ENCODE measurements around the gene DPPA3. TPM values are rescaled to one million over a fixed set of nuclear protein-coding genes. Genes with fewer than 3 reads are reported as not detected.
"Not testable (repeated sequence)": the region's sequence is repeated elsewhere in the genome, so short reads cannot be mapped to it uniquely, and the experiment has no call there.

DPPA3 gene
- total RNA-seq, 1 donor from 2014 or later = not detected

GRCh38 chr12:7712841-7713442 is 1.7 kb downstream of the DPPA3 start:
- no peaks in the 10 kb centered on the region for H3K36me3 ChIP-seq (ENCODE audit: control insufficient read depth, insufficient read depth, low read length)
- no peak for DNase-seq (ENCODE audit: low read depth)
- no peaks in the 10 kb centered on the region for H3K27me3 ChIP-seq (ENCODE audit: control insufficient read depth, insufficient read depth, low read length)
- TF ChIP-seq, protein P1, sequence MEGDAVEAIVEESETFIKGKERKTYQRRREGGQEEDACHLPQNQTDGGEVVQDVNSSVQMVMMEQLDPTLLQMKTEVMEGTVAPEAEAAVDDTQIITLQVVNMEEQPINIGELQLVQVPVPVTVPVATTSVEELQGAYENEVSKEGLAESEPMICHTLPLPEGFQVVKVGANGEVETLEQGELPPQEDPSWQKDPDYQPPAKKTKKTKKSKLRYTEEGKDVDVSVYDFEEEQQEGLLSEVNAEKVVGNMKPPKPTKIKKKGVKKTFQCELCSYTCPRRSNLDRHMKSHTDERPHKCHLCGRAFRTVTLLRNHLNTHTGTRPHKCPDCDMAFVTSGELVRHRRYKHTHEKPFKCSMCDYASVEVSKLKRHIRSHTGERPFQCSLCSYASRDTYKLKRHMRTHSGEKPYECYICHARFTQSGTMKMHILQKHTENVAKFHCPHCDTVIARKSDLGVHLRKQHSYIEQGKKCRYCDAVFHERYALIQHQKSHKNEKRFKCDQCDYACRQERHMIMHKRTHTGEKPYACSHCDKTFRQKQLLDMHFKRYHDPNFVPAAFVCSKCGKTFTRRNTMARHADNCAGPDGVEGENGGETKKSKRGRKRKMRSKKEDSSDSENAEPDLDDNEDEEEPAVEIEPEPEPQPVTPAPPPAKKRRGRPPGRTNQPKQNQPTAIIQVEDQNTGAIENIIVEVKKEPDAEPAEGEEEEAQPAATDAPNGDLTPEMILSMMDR (IDR thresholded peaks at IDR 0.05; ENCODE audit: insufficient read depth, low read length, poor library complexity, severe bottlenecking) = no peak
- no peak overlapping the region for H3K4me3 ChIP-seq (ENCODE audit: low read depth, low read length)

DNA sequence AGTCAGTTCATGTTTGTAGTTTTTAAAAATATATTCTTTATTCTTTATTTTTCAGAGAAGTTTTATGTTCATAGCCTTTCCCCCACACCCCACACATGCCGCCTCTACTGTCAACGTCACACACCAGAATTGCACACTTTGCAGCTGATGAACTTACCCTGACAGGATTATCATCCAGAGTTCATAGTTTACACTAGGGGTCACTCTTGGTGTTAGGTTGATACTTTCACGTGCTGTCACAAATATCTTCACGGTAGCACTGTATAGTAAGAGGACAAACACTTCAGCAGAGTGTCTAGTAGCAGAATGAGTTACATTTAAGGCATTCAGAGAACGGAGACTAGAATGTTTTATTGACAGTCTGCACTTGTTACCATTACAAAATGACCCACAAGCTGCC is 5.1 kb downstream of the DPPA3 start:
- TF ChIP-seq, protein P1 (IDR thresholded peaks at IDR 0.05; ENCODE audit: insufficient read depth, low read length, poor library complexity, severe bottlenecking) = no peak
- DNase-seq (ENCODE audit: low read depth) = no peak
- Histone ChIP-seq H3K36me3 (ENCODE audit: control insufficient read depth, insufficient read depth, low read length) (no peaks in the 10 kb centered on the region), H3K4me3 (ENCODE audit: low read depth, low read length) (no peak overlapping the region), H3K27me3 (ENCODE audit: control insufficient read depth, insufficient read depth, low read length) (no peaks in the 10 kb centered on the region)

- TF ChIP-seq, protein P1 (IDR thresholded peaks at IDR 0.05; ENCODE audit: insufficient read depth, low read length, poor library complexity, severe bottlenecking) = no peak
- no peaks in the 10 kb centered on the region for H3K36me3 ChIP-seq (ENCODE audit: control insufficient read depth, insufficient read depth, low read length)
- no peaks in the 10 kb centered on the region for H3K27me3 ChIP-seq (ENCODE audit: control insufficient read depth, insufficient read depth, low read length)
- no peak for DNase-seq (ENCODE audit: low read depth)
- H3K4me3 ChIP-seq (ENCODE audit: low read depth, low read length) = no peak overlapping the region
Observed at GRCh38 chr12:7719946-7720730, 8.9 kb downstream of the DPPA3 start.

DNA sequence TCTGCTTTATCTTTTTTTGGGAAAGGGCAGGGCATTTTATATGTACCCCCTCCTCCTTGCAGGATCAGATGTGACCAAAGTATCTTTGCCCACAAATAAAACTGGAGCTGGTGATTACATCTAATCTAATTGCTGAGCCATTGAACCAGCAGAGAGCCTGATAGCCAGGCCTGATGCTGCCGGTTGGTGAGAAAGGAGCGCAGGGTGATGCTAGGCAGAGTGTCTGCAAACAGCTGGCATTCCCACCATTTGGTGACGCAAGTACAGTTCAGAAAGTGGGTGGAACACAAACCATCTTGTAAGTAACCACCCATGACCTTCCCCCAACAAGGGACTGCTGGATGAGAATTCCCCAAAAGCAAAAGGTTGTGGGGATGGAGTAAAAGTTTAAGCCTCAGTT is 12.7 kb downstream of the DPPA3 start:
- Histone ChIP-seq H3K27me3 (ENCODE audit: control insufficient read depth, insufficient read depth, low read length) (no peaks in the 10 kb centered on the region), H3K4me3 (ENCODE audit: low read depth, low read length) (no peak overlapping the region), H3K36me3 (ENCODE audit: control insufficient read depth, insufficient read depth, low read length) (no peaks in the 10 kb centered on the region)
- no peak for DNase-seq (ENCODE audit: low read depth)
- TF ChIP-seq, protein P1 (IDR thresholded peaks at IDR 0.05; ENCODE audit: insufficient read depth, low read length, poor library complexity, severe bottlenecking) = no peak

DNA sequence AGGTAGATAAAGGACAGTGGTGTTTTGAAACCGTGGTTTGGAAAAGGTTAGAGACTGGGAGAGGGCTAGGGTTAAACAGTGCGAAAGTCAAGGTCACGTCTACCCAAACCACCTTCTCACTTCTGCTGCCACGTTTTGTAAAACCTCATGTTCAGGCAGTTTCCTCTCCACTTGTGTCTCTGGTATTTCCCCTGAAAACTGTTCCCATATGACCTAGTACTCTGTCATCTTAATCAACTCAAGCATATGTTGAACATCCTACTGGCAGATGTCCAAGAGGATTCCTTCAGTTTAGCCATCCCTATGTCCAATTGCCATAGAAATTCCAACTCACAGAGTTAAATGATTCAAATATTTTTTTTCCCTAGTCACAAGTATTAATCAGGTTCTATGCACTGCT is 18.5 kb downstream of the DPPA3 start:
- no peaks in the 10 kb centered on the region for H3K36me3 ChIP-seq (ENCODE audit: control insufficient read depth, insufficient read depth, low read length)
- TF ChIP-seq, protein P1 (IDR thresholded peaks at IDR 0.05; ENCODE audit: insufficient read depth, low read length, poor library complexity, severe bottlenecking) = no peak
- DNase-seq (ENCODE audit: low read depth) = no peak

GRCh38 chr12:7730984-7731383 is 19.8 kb downstream of the DPPA3 start:
- H3K4me3 ChIP-seq (ENCODE audit: low read depth, low read length); DNase-seq (ENCODE audit: low read depth): not testable (repeated sequence)

More for the DNA sequence above, 18.5 kb downstream of the DPPA3 start:
- no peak overlapping the region for H3K4me3 ChIP-seq (ENCODE audit: low read depth, low read length)
- H3K27me3 ChIP-seq (ENCODE audit: control insufficient read depth, insufficient read depth, low read length) = no peaks in the 10 kb centered on the region

More at GRCh38 chr12:7730984-7731383, 19.8 kb downstream of the DPPA3 start:
- not testable (repeated sequence) for H3K27me3 ChIP-seq (ENCODE audit: control insufficient read depth, insufficient read depth, low read length); H3K36me3 ChIP-seq (ENCODE audit: control insufficient read depth, insufficient read depth, low read length)

Measured in kidney epithelial cell (primary cell).